Upper lobe of left lung (tissue), 6 donors: ENCODE data around the gene IFNA7. TPM values are rescaled to one million over a fixed set of nuclear protein-coding genes. Genes with fewer than 3 reads are reported as not detected.
"Not testable (repeated sequence)": the region's sequence is repeated elsewhere in the genome, so short reads cannot be mapped to it uniquely, and the experiment has no call there.

Source experiments
- ATAC-seq, 2 donors: fragments of 200-7000 bp; cut with Tn5 transposase; one replicate each; pipeline ENCODE4 v1.9.1; 2022; ENCODE audit warnings: mild to moderate bottlenecking in 2 of 2, moderate library complexity in 2 of 2; ENCODE audit not compliant: low FRiP score in 2 of 2
- DNase-seq, 2 donors: peaks; one replicate each; pipeline ENCODE4 v3.0.0-alpha.2; 2019 to 2020
- H3K27ac ChIP-seq, 4 donors: fragments of 200-600 bp; sonication (generic); one replicate each; pipeline ENCODE4 v1.5.1; 2016 to 2019
- H3K27me3 ChIP-seq, 4 donors: fragments of 200-600 bp; sonication (generic); one replicate each; pipeline ENCODE4 v1.5.1; 2017 to 2019
- H3K36me3 ChIP-seq, 4 donors: fragments of 200-600 bp; sonication (generic); one replicate each; pipeline ENCODE4 v1.5.1; 2016 to 2019
- H3K4me1 ChIP-seq, 4 donors: fragments of 200-600 bp; sonication (generic); one replicate each; pipeline ENCODE4 v1.5.1; 2018 to 2019
- H3K4me3 ChIP-seq, 4 donors: fragments of 200-600 bp; sonication (generic); one replicate each; pipeline ENCODE4 v1.5.1; 2017 to 2019; ENCODE audit warnings: mild to moderate bottlenecking in 2 of 4, moderate library complexity in 1 of 4
- H3K9me3 ChIP-seq, 4 donors: fragments of 200-600 bp; sonication (generic); one replicate each; pipeline ENCODE4 v1.5.1; 2018 to 2019
- EP300 ChIP-seq, 4 donors: sonication (generic); formaldehyde crosslinking; IDR thresholded peaks; one replicate each; pipeline ENCODE4 v1.5.1; 2017; ENCODE audit warnings: antibody characterized with exemption in 4 of 4, control low read depth in 2 of 4
- POLR2A ChIP-seq, 4 donors: fragments of 450-650 bp; IDR thresholded peaks; one replicate each; pipeline ENCODE4 v1.5.1; 2016 to 2017; ENCODE audit warnings: antibody characterized with exemption in 4 of 4, mild to moderate bottlenecking in 2 of 4
- POLR2AphosphoS5 ChIP-seq, 2 donors: sonication (generic); formaldehyde crosslinking; IDR thresholded peaks; one replicate each; pipeline ENCODE4 v1.5.1; 2017; ENCODE audit warnings: antibody characterized with exemption in 2 of 2
- WGBS, 2 donors: methylation state at CpG; one replicate each; pipeline ENCODE4 v1.1.5; 2017 to 2018; 5-methylcytosine and 5-hydroxymethylcytosine counted together
- total RNA-seq, 6 donors: library from RNA; depleted of rRNA in 4 of 6; stranded (reverse); fragments of >200 nt in 4 of 6; gene quantifications; one replicate each; pipeline versions ENCODE4 v1.1.0 to v1.2.1, GENCODE V29; 2016 to 2021
- TF ChIP-seq, protein P1 (sequence below), 6 experiments: fragments of 450-650 bp in 4 of 6; fragments of 200-600 bp in 2 of 6; sonication (generic) in 2 of 6; IDR thresholded peaks; one replicate each; pipeline ENCODE4 v1.5.1; 2016 to 2019; ENCODE audit warnings: antibody characterized with exemption in 6 of 6
- donor health status: DM: no; HTN: no; CAD: no; lungs with moderate emphysema.
- donor health status: DM: no; HTN: yes; CAD: no; lungs with severe emphysema.

The IFNA7 gene
- total RNA-seq, 6 donors from 2014 or later = not detected

DNA sequence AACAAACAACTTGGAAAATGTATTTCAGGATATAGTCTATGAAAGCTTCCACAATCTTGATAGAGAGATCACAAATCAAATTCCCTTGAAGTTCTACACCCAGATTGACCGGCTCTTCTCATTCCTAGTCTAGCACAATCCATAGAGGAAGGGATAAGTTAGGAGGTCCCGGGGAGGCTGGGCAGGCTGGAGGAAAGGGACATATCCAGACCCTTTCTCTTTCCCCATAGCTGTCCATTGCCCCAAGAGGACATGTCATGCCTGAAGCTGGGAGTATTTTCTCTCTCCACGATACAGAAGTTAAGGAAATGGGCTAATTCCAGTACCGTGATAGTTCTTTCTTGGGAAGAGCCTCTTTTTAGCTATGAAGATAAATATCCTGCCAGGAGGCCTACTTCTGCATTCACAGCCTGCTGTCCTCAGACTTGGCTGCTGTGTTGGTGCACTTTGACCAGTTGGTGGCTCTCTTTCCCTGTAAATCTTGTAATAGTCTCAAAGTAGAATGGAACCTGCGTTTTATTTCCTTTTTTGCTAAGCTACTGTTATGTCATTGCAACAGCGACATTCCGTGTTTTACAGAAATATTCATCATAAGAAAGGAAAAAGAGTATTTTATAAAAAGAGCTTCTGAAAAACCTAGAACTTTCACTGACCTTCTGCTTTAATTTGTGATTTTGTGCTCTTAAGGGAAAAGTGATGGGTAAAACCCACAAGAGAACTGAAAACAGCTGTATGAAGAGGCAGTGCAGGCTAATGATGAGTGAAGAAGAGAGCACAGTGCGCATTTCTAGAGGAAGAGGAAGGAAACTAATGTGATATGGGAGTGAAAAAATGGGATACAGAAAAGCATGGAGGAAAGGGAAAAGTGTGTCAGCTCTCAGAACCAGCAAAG, 33.7 kb upstream of the IFNA7 start:
- not testable (repeated sequence) for H3K4me1 ChIP-seq, H3K9me3 ChIP-seq, H3K27me3 ChIP-seq, H3K4me3 ChIP-seq, H3K36me3 ChIP-seq, H3K27ac ChIP-seq
- ATAC-seq (peak in 1 of 2 donors; percentile 85), DNase-seq (peak in 1 of 2 donors; percentile 28)
- 32 to 35% methylated on average over 7 to 8 of the region's 8 CpGs for WGBS, 2 donors
- TF ChIP-seq, protein P1, sequence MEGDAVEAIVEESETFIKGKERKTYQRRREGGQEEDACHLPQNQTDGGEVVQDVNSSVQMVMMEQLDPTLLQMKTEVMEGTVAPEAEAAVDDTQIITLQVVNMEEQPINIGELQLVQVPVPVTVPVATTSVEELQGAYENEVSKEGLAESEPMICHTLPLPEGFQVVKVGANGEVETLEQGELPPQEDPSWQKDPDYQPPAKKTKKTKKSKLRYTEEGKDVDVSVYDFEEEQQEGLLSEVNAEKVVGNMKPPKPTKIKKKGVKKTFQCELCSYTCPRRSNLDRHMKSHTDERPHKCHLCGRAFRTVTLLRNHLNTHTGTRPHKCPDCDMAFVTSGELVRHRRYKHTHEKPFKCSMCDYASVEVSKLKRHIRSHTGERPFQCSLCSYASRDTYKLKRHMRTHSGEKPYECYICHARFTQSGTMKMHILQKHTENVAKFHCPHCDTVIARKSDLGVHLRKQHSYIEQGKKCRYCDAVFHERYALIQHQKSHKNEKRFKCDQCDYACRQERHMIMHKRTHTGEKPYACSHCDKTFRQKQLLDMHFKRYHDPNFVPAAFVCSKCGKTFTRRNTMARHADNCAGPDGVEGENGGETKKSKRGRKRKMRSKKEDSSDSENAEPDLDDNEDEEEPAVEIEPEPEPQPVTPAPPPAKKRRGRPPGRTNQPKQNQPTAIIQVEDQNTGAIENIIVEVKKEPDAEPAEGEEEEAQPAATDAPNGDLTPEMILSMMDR (IDR thresholded peaks at IDR 0.05) = peak in 5 of 6 experiments; percentile 8 to 35 (median 27)

DNA sequence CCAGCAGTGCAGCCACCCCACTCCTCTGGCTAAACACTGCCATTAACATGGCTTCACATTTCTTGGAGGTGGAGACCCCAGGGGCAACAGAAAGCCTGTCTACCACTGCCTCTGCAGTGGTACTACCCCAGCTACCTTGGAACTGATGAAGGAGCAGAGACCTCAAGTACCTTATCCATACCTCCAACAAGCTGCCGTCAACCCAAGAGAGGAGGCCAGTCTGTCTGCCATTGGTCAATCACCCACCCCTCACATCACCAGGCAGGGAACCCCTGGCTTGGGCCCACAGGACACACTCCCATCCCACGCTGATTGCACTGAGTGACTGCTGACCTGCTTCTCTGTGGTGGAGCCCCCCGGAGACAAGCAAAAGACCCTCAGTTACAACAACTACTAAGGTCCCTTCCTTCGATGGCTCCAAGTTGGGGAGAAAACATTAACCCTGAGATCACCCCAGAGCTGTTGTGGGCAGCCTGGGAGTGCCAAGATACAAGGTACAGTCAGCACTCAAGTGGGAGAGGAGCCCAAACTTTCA, 32.2 kb upstream of the IFNA7 start:
- H3K4me1 ChIP-seq = no peaks in the 10 kb centered on the region
- no peaks in the 10 kb centered on the region for H3K9me3 ChIP-seq
- H3K27ac ChIP-seq = no peak overlapping the region
- H3K36me3 ChIP-seq = no peaks in the 10 kb centered on the region
- TF ChIP-seq, protein P1 (IDR thresholded peaks at IDR 0.05) = no peak
- no peak for DNase-seq
- no peak overlapping the region for H3K4me3 ChIP-seq
- ATAC-seq = peak in 1 of 2 donors; percentile 53
- no peaks in the 10 kb centered on the region for H3K27me3 ChIP-seq
- WGBS, 2 donors = 93 to 100% methylated on average over 1 to 4 of the region's 4 CpGs

DNA sequence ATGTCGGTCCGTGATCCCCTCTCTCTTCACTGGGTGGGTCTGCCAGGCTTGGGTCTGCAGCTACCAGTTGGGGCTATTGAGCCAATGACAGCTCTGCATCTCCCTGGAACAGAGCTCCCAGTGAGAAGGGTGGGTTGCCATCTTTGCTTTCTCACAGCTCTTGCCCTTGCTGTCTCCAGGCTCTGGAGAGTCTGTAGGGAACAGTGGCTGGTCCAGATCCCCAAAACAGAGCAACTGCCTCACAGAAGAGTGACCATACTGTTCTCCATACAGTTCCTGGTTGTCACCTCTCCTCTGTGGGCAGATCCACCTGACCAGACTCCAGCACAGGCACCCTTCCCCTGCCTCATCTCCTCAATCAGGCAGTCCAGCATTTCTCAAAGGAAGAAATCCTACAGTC, 31.3 kb upstream of the IFNA7 start:
- Histone ChIP-seq H3K27me3 (no peaks in the 10 kb centered on the region), H3K9me3 (no peaks in the 10 kb centered on the region), H3K4me3 (no peak overlapping the region), H3K27ac (no peak overlapping the region), H3K36me3 (no peaks in the 10 kb centered on the region), H3K4me1 (no peaks in the 10 kb centered on the region)
- 91% methylated on average over 2 of the region's 2 CpGs; no CpG with 5 or more reads in 1 of the 2 donors for WGBS, 2 donors
- TF ChIP-seq POLR2AphosphoS5 (IDR thresholded peaks at IDR 0.05) (no peak), EP300 (IDR thresholded peaks at IDR 0.05) (no peak), POLR2A (IDR thresholded peaks at IDR 0.05) (no peak)
- TF ChIP-seq, protein P1 (IDR thresholded peaks at IDR 0.05) = no peak
- DNase-seq (no peak), ATAC-seq (peak in 1 of 2 donors; percentile 61)

DNA sequence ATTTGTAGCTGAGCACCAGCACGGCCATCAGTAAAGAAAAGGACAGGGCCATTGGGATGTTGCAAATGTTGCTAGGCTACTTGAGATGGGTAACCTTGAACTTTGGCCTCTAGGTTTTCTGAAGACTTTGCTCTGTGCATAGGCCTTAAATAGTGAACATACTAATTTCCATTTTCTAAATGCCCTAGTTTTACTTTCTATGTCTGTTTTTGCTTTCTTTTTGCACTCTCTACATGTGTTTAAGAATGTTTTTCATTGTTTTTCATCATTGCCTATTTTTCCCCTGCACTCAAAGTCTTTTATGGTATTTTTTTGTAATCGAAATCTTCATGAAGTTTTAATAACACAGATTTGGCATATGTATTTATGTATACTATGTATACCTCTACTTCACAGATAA, 26.1 kb upstream of the IFNA7 start, which contains the start of gene IFNA17:
IFNA17 (minus strand) TSS at position 101 of the 400 bp plus-strand sequence; CDS start at position 52, 49 bp downstream.
- H3K4me3 ChIP-seq = no peak within 1 kb of the TSS
- no peaks in the 10 kb centered on the region for H3K36me3 ChIP-seq
- DNase-seq (no peak), ATAC-seq (no peak)
- H3K4me1 ChIP-seq = no peaks in the 10 kb centered on the region
- H3K27me3 ChIP-seq = no peaks in the 10 kb centered on the region
- no peaks in the 10 kb centered on the region for H3K9me3 ChIP-seq
- 73 to 92% methylated on average over 2 of the region's 2 CpGs for WGBS, 2 donors
- no peak for TF ChIP-seq POLR2A (IDR thresholded peaks at IDR 0.05)
- no peak for TF ChIP-seq EP300 (IDR thresholded peaks at IDR 0.05)
- TF ChIP-seq POLR2AphosphoS5 (IDR thresholded peaks at IDR 0.05) = no peak
- TF ChIP-seq, protein P1 (IDR thresholded peaks at IDR 0.05) = no peak
- no peak within 1 kb of the TSS for H3K27ac ChIP-seq

DNA sequence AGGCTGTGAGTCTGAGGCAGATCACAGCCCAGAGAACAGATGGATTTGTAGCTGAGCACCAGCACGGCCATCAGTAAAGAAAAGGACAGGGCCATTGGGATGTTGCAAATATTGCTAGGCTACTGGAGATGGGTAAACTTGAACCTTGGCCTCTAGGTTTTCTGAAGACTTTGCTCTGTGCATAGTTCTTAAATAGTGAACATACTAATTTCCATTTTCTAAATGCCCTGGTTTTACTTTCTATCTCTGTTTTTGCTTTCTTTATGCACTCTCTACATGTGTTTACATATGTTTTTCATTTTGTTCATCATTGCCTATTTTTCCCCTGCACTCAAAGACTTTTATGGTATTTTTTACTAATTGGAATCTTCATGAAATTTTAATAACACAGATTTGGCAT, 15.2 kb upstream of the IFNA7 start, which contains the start of gene IFNA16:
IFNA16 (minus strand) TSS at position 101 of the 400 bp plus-strand sequence; CDS start at position 95, 6 bp downstream.
- H3K36me3 ChIP-seq, H3K4me1 ChIP-seq, ATAC-seq, H3K27me3 ChIP-seq, DNase-seq, H3K4me3 ChIP-seq, H3K9me3 ChIP-seq, H3K27ac ChIP-seq: not testable (repeated sequence)
- WGBS, 2 donors = 83 to 100% methylated on average over 1 of the region's 1 CpG

DNA sequence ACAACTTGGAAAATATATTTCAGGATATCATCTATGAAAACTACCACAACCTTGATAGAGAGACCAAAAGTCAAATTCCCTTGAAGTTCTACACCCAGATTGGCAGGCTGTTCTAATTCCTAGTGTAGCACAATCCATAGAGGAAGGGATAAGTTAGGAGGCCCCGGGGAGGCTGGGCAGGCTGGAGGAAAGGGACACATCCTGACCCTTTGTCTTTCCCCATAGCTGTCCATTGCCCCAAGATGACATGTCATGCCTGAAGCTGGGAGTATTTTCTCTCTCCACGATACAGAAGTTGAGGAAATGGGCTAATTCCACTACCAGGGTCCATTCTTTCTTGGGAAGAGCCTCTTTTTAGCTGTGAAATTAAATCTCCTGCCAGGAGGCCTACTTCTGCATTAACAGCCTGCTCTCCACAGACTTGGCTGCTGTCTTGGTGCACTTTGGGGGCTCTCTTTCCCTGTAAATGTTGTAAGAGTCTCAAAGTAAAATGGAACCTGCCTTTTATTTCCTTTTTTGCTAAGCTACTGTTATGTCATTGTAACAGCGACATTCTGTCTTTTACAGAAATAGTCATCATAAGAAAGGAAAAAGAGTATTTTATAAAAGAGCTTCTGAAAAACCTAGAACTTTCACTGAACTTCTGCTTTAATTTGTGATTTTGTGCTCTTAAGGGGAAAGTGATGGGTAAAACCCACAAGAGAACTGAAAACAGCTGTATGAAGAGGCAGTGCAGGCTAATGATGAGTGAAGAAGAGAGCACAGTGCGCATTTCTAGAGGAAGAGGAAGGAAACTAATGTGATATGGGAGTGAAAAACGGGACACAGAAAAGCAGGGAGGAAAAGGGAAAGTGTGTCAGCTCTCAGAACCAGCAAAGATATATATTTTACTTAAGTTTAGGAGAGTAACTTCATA, 11.7 kb upstream of the IFNA7 start:
- ATAC-seq, H3K4me1 ChIP-seq, H3K9me3 ChIP-seq, H3K4me3 ChIP-seq, H3K27me3 ChIP-seq, DNase-seq, H3K27ac ChIP-seq, H3K36me3 ChIP-seq: not testable (repeated sequence)
- WGBS, 2 donors = 37 to 50% methylated on average over 5 of the region's 5 CpGs

DNA sequence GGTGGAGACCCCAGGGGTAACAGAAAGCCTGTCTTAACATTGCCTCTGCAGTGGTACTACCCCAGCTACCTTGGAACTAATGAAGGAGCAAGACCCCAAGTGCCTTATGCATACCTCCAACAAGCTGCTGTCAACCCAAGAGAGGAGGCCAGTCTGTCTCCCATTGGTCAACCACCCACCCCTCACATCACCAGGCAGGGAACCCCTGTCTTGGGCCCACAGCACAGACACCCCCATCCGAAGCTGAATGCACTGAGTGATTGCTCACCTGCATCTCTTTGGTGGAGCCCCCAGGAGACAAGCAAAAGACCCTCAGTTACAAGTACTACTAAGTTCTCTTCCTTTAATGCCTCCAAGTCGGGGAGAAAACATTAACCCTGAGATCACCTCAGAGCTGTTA, 10.2 kb upstream of the IFNA7 start:
- H3K4me3 ChIP-seq, H3K27ac ChIP-seq, ATAC-seq, H3K4me1 ChIP-seq, H3K27me3 ChIP-seq, H3K9me3 ChIP-seq, H3K36me3 ChIP-seq, DNase-seq: not testable (repeated sequence)
- 71 to 88% methylated on average over 1 to 2 of the region's 2 CpGs for WGBS, 2 donors
